ENCODE results near the gene INSM2. TPM values are rescaled to one million over a fixed set of nuclear protein-coding genes. Genes with fewer than 3 reads are reported as not detected.

The INSM2 gene
- total and polyA plus RNA-seq, 2 experiments from 2014 or later = not detected

- no peak overlapping the region for H3K27ac ChIP-seq
- 74 to 81% methylated on average over 2 of the region's 2 CpGs for WGBS, 2 experiments (ENCODE audit: low coverage in 1 of 2, low lambda C conversion rate in 2 of 2, missing lambda C conversion rate in 2 of 2)
- in situ Hi-C loops (cut with MboI) = no loop called here
Measured at GRCh38 chr14:35558680-35559079, 24.7 kb downstream of the INSM2 start.

GRCh38 chr14:35565871-35566464, 32.0 kb downstream of the INSM2 start:
- H3K4me3 ChIP-seq = no peak overlapping the region
- in situ Hi-C loops (cut with MboI) = no loop called here
- H3K9me2 ChIP-seq (ENCODE audit: insufficient read depth) = no peaks in the 10 kb centered on the region
- H2AFZ ChIP-seq = no peak overlapping the region
- H3K9ac ChIP-seq = no peak overlapping the region
- no peaks in the 10 kb centered on the region for H4K20me1 ChIP-seq (ENCODE audit: insufficient read depth)
- no peaks in the 10 kb centered on the region for H3F3A ChIP-seq (ENCODE audit: insufficient read depth)
- no peaks in the 10 kb centered on the region for H3K27me3 ChIP-seq (replicated peaks; ENCODE audit: insufficient read depth)
- no peaks in the 10 kb centered on the region for H3K4me1 ChIP-seq (ENCODE audit: insufficient read depth)
- H3K36me3 ChIP-seq (ENCODE audit: low read depth) = no peaks in the 10 kb centered on the region
- H3K4me2 ChIP-seq (ENCODE audit: unreplicated experiment) = no peak overlapping the region
- H3K27ac ChIP-seq = no peak overlapping the region
- no peaks in the 10 kb centered on the region for H3K9me3 ChIP-seq (ENCODE audit: low read depth)
- no peaks in the 10 kb centered on the region for H3K79me2 ChIP-seq (ENCODE audit: insufficient read depth)
- no peak for TF ChIP-seq EZH2phosphoT487 (IDR thresholded peaks at IDR 0.05; ENCODE audit: insufficient read depth, low read depth)
- no peak for TF ChIP-seq EZH2 (IDR thresholded peaks at IDR 0.05; ENCODE audit: insufficient read depth, poor library complexity, severe bottlenecking)
- WGBS, 2 experiments (ENCODE audit: low coverage in 1 of 2, low lambda C conversion rate in 2 of 2, missing lambda C conversion rate in 2 of 2) = 93 to 98% methylated on average over 4 of the region's 4 CpGs
- DNase-seq = no peak

More at GRCh38 chr14:35558680-35559079, 24.7 kb downstream of the INSM2 start:
- Histone ChIP-seq H2AFZ (no peak overlapping the region), H3K9me2 (ENCODE audit: insufficient read depth) (no peaks in the 10 kb centered on the region), H3K9me3 (ENCODE audit: low read depth) (no peaks in the 10 kb centered on the region), H3K4me2 (ENCODE audit: unreplicated experiment) (no peak overlapping the region), H3K36me3 (ENCODE audit: low read depth) (no peaks in the 10 kb centered on the region), H3F3A (ENCODE audit: insufficient read depth) (peaks cover 17% of the 10 kb centered on the region; the same call in 1 of the 2 replicates), H3K4me3 (no peak overlapping the region), H4K20me1 (ENCODE audit: insufficient read depth) (no peaks in the 10 kb centered on the region), H3K27me3 (replicated peaks; ENCODE audit: insufficient read depth) (no peaks in the 10 kb centered on the region), H3K79me2 (ENCODE audit: insufficient read depth) (no peaks in the 10 kb centered on the region), H3K4me1 (ENCODE audit: insufficient read depth) (peaks cover 5% of the 10 kb centered on the region), H3K9ac (no peak overlapping the region)
- no peak for DNase-seq
- TF ChIP-seq EZH2 (IDR thresholded peaks at IDR 0.05; ENCODE audit: insufficient read depth, poor library complexity, severe bottlenecking) = no peak
- no peak for TF ChIP-seq EZH2phosphoT487 (IDR thresholded peaks at IDR 0.05; ENCODE audit: insufficient read depth, low read depth)

- H3K4me1 ChIP-seq (ENCODE audit: insufficient read depth) = no peaks in the 10 kb centered on the region
- in situ Hi-C loops (cut with MboI) = no loop called here
Measured at GRCh38 chr14:35571598-35571997, 37.6 kb downstream of the INSM2 start.

GRCh38 chr14:35573911-35574310, 39.9 kb downstream of the INSM2 start:
- Histone ChIP-seq H3K27me3 (replicated peaks; ENCODE audit: insufficient read depth) (no peaks in the 10 kb centered on the region), H3K27ac (no peak overlapping the region), H3K4me1 (ENCODE audit: insufficient read depth) (no peaks in the 10 kb centered on the region), H2AFZ (no peak overlapping the region), H3K79me2 (ENCODE audit: insufficient read depth) (no peaks in the 10 kb centered on the region), H3K9me2 (ENCODE audit: insufficient read depth) (no peaks in the 10 kb centered on the region), H3K4me2 (ENCODE audit: unreplicated experiment) (no peak overlapping the region), H3K4me3 (no peak overlapping the region), H3K9ac (no peak overlapping the region), H4K20me1 (ENCODE audit: insufficient read depth) (no peaks in the 10 kb centered on the region), H3K9me3 (ENCODE audit: low read depth) (no peaks in the 10 kb centered on the region), H3F3A (ENCODE audit: insufficient read depth) (no peaks in the 10 kb centered on the region), H3K36me3 (ENCODE audit: low read depth) (peaks cover 7% of the 10 kb centered on the region; the same call in 1 of the 2 replicates)
- TF ChIP-seq EZH2 (IDR thresholded peaks at IDR 0.05; ENCODE audit: insufficient read depth, poor library complexity, severe bottlenecking) = no peak
- TF ChIP-seq EZH2phosphoT487 (IDR thresholded peaks at IDR 0.05; ENCODE audit: insufficient read depth, low read depth) = no peak
- 84 to 93% methylated on average over 2 of the region's 2 CpGs for WGBS, 2 experiments (ENCODE audit: low coverage in 1 of 2, low lambda C conversion rate in 2 of 2, missing lambda C conversion rate in 2 of 2)
- in situ Hi-C loops (cut with MboI) = no loop called here
- no peak for DNase-seq

More at GRCh38 chr14:35571598-35571997, 37.6 kb downstream of the INSM2 start:
- Histone ChIP-seq H2AFZ (no peak overlapping the region), H3K36me3 (ENCODE audit: low read depth) (peaks cover 7% of the 10 kb centered on the region; the same call in 1 of the 2 replicates), H3K79me2 (ENCODE audit: insufficient read depth) (no peaks in the 10 kb centered on the region), H3K9ac (no peak overlapping the region), H3K9me3 (ENCODE audit: low read depth) (no peaks in the 10 kb centered on the region), H4K20me1 (ENCODE audit: insufficient read depth) (no peaks in the 10 kb centered on the region), H3K4me2 (ENCODE audit: unreplicated experiment) (no peak overlapping the region), H3K27me3 (replicated peaks; ENCODE audit: insufficient read depth) (no peaks in the 10 kb centered on the region), H3K9me2 (ENCODE audit: insufficient read depth) (no peaks in the 10 kb centered on the region), H3K27ac (no peak overlapping the region), H3F3A (ENCODE audit: insufficient read depth) (no peaks in the 10 kb centered on the region), H3K4me3 (no peak overlapping the region)
- WGBS, 2 experiments (ENCODE audit: low coverage in 1 of 2, low lambda C conversion rate in 2 of 2, missing lambda C conversion rate in 2 of 2) = 96 to 99% methylated on average over 8 of the region's 8 CpGs
- TF ChIP-seq EZH2phosphoT487 (IDR thresholded peaks at IDR 0.05; ENCODE audit: insufficient read depth, low read depth) = no peak
- TF ChIP-seq EZH2 (IDR thresholded peaks at IDR 0.05; ENCODE audit: insufficient read depth, poor library complexity, severe bottlenecking) = no peak
- no peak for DNase-seq

All from GM23248 (cell line).